ENCODE data around the gene LOXL4.

DNA sequence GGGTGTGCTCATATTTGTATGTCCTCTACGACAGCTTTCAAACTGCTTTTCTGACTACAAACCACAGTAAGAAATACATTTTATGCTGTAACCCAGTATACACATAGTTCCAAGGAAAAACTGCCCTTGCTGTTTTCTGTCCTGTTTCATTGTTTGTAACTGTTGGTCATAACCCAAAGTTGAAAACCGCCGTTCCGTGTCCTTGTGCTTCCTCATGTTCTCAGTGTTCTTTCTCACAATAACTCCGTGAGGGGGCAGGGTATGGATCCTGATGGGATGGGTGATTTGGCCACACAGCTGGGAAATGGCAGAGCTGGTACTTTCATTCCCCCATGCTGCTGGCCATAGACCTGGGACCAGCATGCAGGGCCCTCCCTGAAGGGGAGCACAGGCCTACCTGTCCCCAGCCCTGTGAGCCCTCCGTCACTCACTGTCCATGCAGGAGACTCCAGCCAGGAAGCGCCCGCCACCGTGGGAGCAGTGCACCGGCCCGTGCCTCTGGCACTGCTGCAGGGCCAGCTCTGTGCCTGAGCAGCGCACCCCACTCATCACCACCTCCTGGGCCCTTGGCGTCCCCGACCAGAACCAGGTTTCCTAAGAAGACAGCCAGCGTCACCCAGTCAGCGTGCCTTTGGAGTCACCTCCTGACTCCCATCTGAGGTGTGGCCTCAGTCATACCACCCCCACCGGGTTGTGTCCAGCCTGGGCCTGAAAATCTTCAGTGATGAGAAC is 12.7 kb downstream of the LOXL4 start:
- TF ChIP-seq, protein P1, sequence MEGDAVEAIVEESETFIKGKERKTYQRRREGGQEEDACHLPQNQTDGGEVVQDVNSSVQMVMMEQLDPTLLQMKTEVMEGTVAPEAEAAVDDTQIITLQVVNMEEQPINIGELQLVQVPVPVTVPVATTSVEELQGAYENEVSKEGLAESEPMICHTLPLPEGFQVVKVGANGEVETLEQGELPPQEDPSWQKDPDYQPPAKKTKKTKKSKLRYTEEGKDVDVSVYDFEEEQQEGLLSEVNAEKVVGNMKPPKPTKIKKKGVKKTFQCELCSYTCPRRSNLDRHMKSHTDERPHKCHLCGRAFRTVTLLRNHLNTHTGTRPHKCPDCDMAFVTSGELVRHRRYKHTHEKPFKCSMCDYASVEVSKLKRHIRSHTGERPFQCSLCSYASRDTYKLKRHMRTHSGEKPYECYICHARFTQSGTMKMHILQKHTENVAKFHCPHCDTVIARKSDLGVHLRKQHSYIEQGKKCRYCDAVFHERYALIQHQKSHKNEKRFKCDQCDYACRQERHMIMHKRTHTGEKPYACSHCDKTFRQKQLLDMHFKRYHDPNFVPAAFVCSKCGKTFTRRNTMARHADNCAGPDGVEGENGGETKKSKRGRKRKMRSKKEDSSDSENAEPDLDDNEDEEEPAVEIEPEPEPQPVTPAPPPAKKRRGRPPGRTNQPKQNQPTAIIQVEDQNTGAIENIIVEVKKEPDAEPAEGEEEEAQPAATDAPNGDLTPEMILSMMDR (IDR thresholded peaks at IDR 0.05): no peak
- no peak for TF ChIP-seq EZH2phosphoT487 (IDR thresholded peaks at IDR 0.05)
- no peak for TF ChIP-seq EZH2 (IDR thresholded peaks at IDR 0.05)
